Measurements from ENCODE around the gene AGAP1. TPM values are rescaled to one million over a fixed set of nuclear protein-coding genes. Genes with fewer than 3 reads are reported as not detected.

The AGAP1 gene
- total and polyA plus RNA-seq, 7 donors, result 4.2 to 21.6 (median 16.6) TPM

GRCh38 chr2:235661952-235662351 lies 168.1 kb downstream of the AGAP1 start:
- H3K4me1 ChIP-seq, result peaks cover 15% of the 10 kb centered on the region
- ATAC-seq, result no peak
- intact Hi-C loops (cut with DNase I), result loop anchor here in 1 of 2 donors (10.0 kb wide), 1 partner anchor 167 kb away; the partner anchor contains the start of gene AGAP1
- H3K27me3 ChIP-seq (ENCODE audit: insufficient read depth in 3 of 3, low read length in 2 of 3), result no peaks in the 10 kb centered on the region
- no peak overlapping the region for H3K27ac ChIP-seq
- 97 to 99% (median 98%) methylated on average over 6 of the region's 6 CpGs for WGBS, 3 donors
- no peak overlapping the region for H3K4me3 ChIP-seq
- TF ChIP-seq CTCF (IDR thresholded peaks at IDR 0.05), result no peak
- no peaks in the 10 kb centered on the region for H3K9me3 ChIP-seq
- H3K36me3 ChIP-seq (ENCODE audit: insufficient read depth in 1 of 2, low read depth in 1 of 2), result no peaks in the 10 kb centered on the region
- no peak for DNase-seq

GRCh38 chr2:235663875-235664274 lies 170.0 kb downstream of the AGAP1 start:
- no peaks in the 10 kb centered on the region for H3K27me3 ChIP-seq (ENCODE audit: insufficient read depth in 3 of 3, low read length in 2 of 3)
- 85 to 89% (median 85%) methylated on average over 9 of the region's 9 CpGs for WGBS, 3 donors
- no peaks in the 10 kb centered on the region for H3K36me3 ChIP-seq (ENCODE audit: insufficient read depth in 1 of 2, low read depth in 1 of 2)
- ATAC-seq (no peak), DNase-seq (no peak)
- peaks cover 19% of the 10 kb centered on the region for H3K4me1 ChIP-seq
- no peak for TF ChIP-seq CTCF (IDR thresholded peaks at IDR 0.05)
- no peak overlapping the region for H3K27ac ChIP-seq
- H3K9me3 ChIP-seq, result no peaks in the 10 kb centered on the region
- intact Hi-C loops (cut with DNase I), result loop anchor here in 1 of 2 donors (10.0 kb wide), 1 partner anchor 169 kb away; the partner anchor contains the start of gene AGAP1
- no peak overlapping the region for H3K4me3 ChIP-seq

GRCh38 chr2:235665661-235666212 lies 171.9 kb downstream of the AGAP1 start:
- no peaks in the 10 kb centered on the region for H3K9me3 ChIP-seq
- intact Hi-C loops (cut with DNase I), result loop anchor here in 1 of 2 donors (10.0 kb wide), 1 partner anchor 171 kb away; the partner anchor contains the start of gene AGAP1
- H3K4me3 ChIP-seq, result peak overlapping the region; percentile 48
- no peaks in the 10 kb centered on the region for H3K36me3 ChIP-seq (ENCODE audit: insufficient read depth in 1 of 2, low read depth in 1 of 2)
- ATAC-seq (peak; percentile 18 to 61 (median 40)), DNase-seq (no peak)
- H3K27ac ChIP-seq, result no peak overlapping the region
- H3K4me1 ChIP-seq, result peaks cover 22% of the 10 kb centered on the region
- peaks cover 0 to 1% (median 0%) of the 10 kb centered on the region in 3 donors for H3K27me3 ChIP-seq (ENCODE audit: insufficient read depth in 3 of 3, low read length in 2 of 3)
- 3 to 5% (median 3%) methylated on average over 13 of the region's 13 CpGs for WGBS, 3 donors
- no peak for TF ChIP-seq CTCF (IDR thresholded peaks at IDR 0.05)

- WGBS, 3 donors, result 0 to 2% (median 2%) methylated on average over 4 of the region's 4 CpGs
- Histone ChIP-seq H3K4me3 (peak overlapping the region; percentile 48), H3K27me3 (ENCODE audit: insufficient read depth in 3 of 3, low read length in 2 of 3) (peaks cover 0 to 1% (median 0%) of the 10 kb centered on the region in 3 donors), H3K36me3 (ENCODE audit: insufficient read depth in 1 of 2, low read depth in 1 of 2) (no peaks in the 10 kb centered on the region), H3K27ac (no peak overlapping the region), H3K9me3 (no peaks in the 10 kb centered on the region), H3K4me1 (peaks cover 22% of the 10 kb centered on the region)
- DNase-seq (no peak), ATAC-seq (peak; percentile 35 to 82 (median 66))
- no peak for TF ChIP-seq CTCF (IDR thresholded peaks at IDR 0.05)
- intact Hi-C loops (cut with DNase I), result loop anchor here in 1 of 2 donors (10.0 kb wide), 1 partner anchor 171 kb away; the partner anchor contains the start of gene AGAP1
These were observed 172.5 kb downstream of the AGAP1 start for GRCh38 chr2:235666213-235666781.
